HK-2 (cell line): ENCODE results near the gene FMO3.

Source experiments
- DNase-seq: peaks from one replicate; pipeline ENCODE4 v3.0.0-alpha.2; 2018; ENCODE audit not compliant: unreplicated experiment

The FMO3 gene

GRCh38 chr1:171159148-171159547 is 68.4 kb downstream of the FMO3 start:
- DNase-seq = no peak

GRCh38 chr1:171160211-171160610 is 69.5 kb downstream of the FMO3 start:
- DNase-seq = no peak

- DNase-seq = no peak
Measured at GRCh38 chr1:171160639-171161354, 70.1 kb downstream of the FMO3 start.

- DNase-seq = no peak
Measured at GRCh38 chr1:171161431-171161830, 70.7 kb downstream of the FMO3 start.

- DNase-seq = no peak
Measured at GRCh38 chr1:171166361-171166760, 75.7 kb downstream of the FMO3 start.
